AG04449 (cell line): ENCODE results near the gene CHCT1.
A peak's percentile ranks its signal among the peaks of the same experiment; 100 is the strongest.

Source experiments
- CTCF ChIA-PET: fragments of 350-600 bp; formaldehyde crosslinking; extraction: SDS; loops from one replicate; lab custom pipeline; 2021; ENCODE audit warnings: antibody characterized with exemption; lab: Yijun Ruan, JAX
- POLR2A ChIA-PET: fragments of 400-600, 350-600 bp; formaldehyde crosslinking; extraction: SDS; loops from one replicate; lab custom pipeline; 2020; ENCODE audit warnings: antibody characterized with exemption, inconsistent platforms; lab: Yijun Ruan, JAX
- DNase-seq: peaks from one replicate; pipeline ENCODE4 v3.0.0-alpha.2; 2010; ENCODE audit warnings: low read depth, low spot score
- H3K4me3 ChIP-seq: 2 replicates; pipeline ENCODE4 v1.5.1; 2011; ENCODE audit warnings: low read depth, mild to moderate bottlenecking, control low read depth, low read length
- CTCF ChIP-seq: IDR thresholded peaks from one replicate; pipeline ENCODE4 v1.5.1; 2011; ENCODE audit warnings: mild to moderate bottlenecking, moderate library complexity, low read length, control low read depth, inconsistent platforms; ENCODE audit not compliant: insufficient read depth; ENCODE audit errors: missing control alignments

Gene CHCT1

GRCh38 chr17:60391471-60392041, 30.7 kb upstream of the CHCT1 start:
- CTCF ChIA-PET: interaction anchor here (1.3 to 1.5 kb wide), 2 partner anchors 10 to 160 kb away, joined by 3 to 5 read pairs; no protein-coding TSS in a partner anchor
- H3K4me3 ChIP-seq: peak overlapping the region; percentile 98
- no peak for TF ChIP-seq CTCF
- DNase-seq: no peak
- POLR2A ChIA-PET: interaction anchor here (0.6 to 1.5 kb wide), 9 partner anchors 19 to 252 kb away, joined by 3 to 4 read pairs (median 3); partner anchors contain the start of gene PPM1D

DNA sequence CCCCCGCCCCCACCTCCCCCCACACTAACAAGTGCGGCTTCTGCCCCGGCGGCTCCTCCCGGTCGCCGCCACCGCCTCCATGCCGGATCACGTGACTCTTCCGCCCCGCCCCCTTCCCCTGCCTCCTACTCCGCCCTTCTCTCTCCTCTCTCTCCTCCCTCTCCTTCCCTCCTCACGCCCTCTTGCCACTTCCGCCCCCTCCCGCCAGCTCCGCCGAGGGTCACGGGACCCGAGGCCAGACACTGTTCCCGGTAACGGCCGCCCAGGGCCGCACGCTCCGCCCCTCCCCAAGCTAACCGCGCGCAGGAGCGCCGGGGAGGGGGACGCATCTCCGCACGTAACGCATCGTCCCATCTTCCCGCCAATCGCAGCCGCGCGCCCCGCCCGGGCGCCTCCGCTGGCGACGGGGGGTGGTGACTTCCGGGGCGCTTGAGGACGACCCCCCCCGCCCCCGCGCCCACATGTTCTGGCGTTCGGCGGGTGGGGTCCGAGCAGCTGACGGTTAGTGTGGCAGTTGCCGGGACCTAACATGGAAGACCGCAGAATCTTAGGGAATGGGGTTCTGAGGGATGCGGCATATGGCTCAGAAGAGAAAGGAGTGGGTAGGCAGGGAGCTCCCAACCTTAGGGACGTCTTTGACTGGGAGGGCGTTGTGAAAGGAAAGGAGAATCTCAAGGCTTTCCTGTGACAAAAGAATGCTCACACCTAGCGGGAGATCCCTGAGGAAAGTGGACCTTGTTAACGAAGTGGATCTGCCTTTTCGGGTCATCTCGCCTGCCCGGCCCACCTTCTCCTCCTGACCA, 30.0 kb upstream of the CHCT1 start, which contains the start of gene USP32:
TSS of gene USP32 (minus strand) at position 92 of the 803 bp plus-strand sequence. CDS start 194 bp downstream, outside the sequence.
- CTCF ChIA-PET: interaction anchor here (1.0 to 1.5 kb wide), 2 partner anchors 9 to 250 kb away, joined by 5 read pairs; no protein-coding TSS in a partner anchor
- H3K4me3 ChIP-seq: peak within 1 kb of the TSS; percentile 98
- DNase-seq: peak; percentile 91
- TF ChIP-seq CTCF: peak; percentile 52
- POLR2A ChIA-PET: interaction anchor here (0.6 to 1.5 kb wide), 12 partner anchors 19 to 318 kb away, joined by 3 to 7 read pairs (median 3); partner anchors contain the start of gene PPM1D

DNA sequence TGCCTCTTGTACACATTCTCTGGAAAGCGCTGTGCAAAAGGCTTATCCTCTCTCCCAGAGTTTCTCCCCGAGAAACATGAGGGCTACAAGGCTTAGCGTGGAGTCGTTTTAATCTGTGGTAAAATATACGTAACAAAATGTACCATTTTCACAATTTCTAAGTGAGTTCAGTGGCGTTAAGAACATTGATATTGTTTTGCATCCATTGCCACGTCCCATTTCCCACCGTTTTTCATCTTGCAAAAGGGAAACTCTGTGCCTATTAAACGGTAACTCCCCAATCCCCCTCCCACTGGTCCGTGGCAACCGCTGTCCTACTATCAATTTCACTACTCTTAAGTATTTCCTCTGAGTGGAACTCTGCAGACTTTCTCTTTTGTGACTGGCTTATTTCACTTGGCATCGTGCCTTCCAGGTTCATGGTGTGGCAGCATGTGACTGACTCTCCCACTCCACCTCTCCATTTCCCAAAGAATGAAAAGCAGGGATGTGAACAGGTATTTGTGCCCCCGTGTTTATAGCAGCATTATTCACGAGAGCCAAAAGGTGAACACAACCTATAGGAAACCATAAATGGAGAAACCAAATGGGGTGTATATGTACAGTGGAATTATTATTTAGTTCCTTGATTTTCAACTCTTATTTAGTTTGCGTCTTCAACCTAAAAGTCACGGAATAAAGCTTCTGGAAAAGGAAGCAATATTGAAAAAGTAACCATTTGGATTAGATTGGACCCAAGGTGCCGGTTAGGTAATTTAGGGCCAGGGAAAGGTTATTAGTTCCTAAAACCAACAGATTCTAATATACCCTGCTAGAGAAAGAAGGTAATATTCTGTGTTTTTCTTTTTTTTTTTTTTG, 29.2 kb upstream of the CHCT1 start:
- CTCF ChIA-PET: interaction anchor here (0.6 to 1.0 kb wide), 2 partner anchors 13 to 251 kb away, joined by 3 to 5 read pairs; no protein-coding TSS in a partner anchor

GRCh38 chr17:60393840-60394723, 28.2 kb upstream of the CHCT1 start:
- ChIA-PET POLR2A (no interaction called here), CTCF (interaction anchor here (0.6 to 1.2 kb wide), 3 partner anchors 12 to 30 kb away, joined by 3 to 4 read pairs (median 3); no protein-coding TSS in a partner anchor)
- no peak for DNase-seq
- TF ChIP-seq CTCF: no peak
- no peak overlapping the region for H3K4me3 ChIP-seq

More for the DNA sequence above, 29.2 kb upstream of the CHCT1 start:
- no peak for TF ChIP-seq CTCF
- peak overlapping the region; percentile 98 for H3K4me3 ChIP-seq
- POLR2A ChIA-PET: interaction anchor here (0.6 to 1.2 kb wide), 4 partner anchors 50 to 319 kb away, joined by 3 to 6 read pairs (median 3); no protein-coding TSS in a partner anchor
- no peak for DNase-seq

GRCh38 chr17:60395508-60396065, 26.7 kb upstream of the CHCT1 start:
- no peak for TF ChIP-seq CTCF
- CTCF ChIA-PET: interaction anchor here (1.5 kb wide), 1 partner anchor 25 kb away, joined by 4 read pairs; no protein-coding TSS in a partner anchor
- no peak for DNase-seq

More at GRCh38 chr17:60395508-60396065, 26.7 kb upstream of the CHCT1 start:
- no peak overlapping the region for H3K4me3 ChIP-seq
- POLR2A ChIA-PET: no interaction called here
